ENCODE data around the gene NAGPA.
A peak's percentile ranks its signal among the peaks of the same experiment; 100 is the strongest.

NAGPA gene

DNA sequence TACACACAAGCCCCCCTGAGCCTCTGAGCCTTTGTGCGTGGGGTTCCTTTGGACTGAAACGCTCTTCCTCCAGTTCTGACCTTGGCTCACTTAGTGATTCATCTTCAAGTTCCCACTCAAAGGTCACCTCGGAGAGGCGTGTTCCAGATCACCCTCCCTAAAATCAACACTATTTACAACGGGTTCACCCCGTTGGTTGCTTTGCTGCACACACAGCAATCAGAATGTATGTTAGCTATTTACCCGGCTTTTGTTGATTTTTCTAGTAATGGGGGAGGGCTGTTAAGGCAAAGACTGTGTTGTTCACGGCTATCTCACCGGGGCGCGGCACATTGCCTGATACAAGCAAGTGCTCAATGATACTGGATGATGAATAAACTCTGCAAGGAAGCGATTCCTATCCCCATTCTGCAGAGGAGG, 977 bp downstream of the NAGPA start:
- H3K27ac ChIP-seq = peak overlapping the region; percentile 67
- TF ChIP-seq ZFX (IDR thresholded peaks at IDR 0.05; ENCODE audit: borderline replicate concordance) = no peak
- TF ChIP-seq, protein P1, sequence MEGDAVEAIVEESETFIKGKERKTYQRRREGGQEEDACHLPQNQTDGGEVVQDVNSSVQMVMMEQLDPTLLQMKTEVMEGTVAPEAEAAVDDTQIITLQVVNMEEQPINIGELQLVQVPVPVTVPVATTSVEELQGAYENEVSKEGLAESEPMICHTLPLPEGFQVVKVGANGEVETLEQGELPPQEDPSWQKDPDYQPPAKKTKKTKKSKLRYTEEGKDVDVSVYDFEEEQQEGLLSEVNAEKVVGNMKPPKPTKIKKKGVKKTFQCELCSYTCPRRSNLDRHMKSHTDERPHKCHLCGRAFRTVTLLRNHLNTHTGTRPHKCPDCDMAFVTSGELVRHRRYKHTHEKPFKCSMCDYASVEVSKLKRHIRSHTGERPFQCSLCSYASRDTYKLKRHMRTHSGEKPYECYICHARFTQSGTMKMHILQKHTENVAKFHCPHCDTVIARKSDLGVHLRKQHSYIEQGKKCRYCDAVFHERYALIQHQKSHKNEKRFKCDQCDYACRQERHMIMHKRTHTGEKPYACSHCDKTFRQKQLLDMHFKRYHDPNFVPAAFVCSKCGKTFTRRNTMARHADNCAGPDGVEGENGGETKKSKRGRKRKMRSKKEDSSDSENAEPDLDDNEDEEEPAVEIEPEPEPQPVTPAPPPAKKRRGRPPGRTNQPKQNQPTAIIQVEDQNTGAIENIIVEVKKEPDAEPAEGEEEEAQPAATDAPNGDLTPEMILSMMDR (IDR thresholded peaks at IDR 0.05) = no peak

DNA sequence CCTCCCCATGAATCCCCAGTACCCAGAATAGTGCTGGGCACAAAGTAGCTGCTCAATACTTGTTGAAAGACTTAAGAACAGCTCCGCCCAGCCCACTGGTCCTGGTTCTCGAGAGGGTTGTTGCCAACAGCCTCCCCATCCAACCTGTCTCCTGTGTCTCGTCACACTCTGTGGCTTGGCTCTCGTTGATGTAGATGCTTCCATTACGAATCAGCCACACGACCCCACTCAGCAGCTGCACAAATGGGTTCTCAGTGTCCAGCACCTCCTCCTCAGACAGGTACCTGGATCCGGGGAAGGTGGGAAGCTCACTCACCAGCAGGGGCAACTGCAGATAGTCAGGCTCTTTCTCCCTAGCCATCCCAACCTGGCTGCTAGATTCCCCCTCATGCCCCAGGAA, 2.1 kb downstream of the NAGPA start:
- no peak overlapping the region for H3K27ac ChIP-seq
- TF ChIP-seq, protein P1 (IDR thresholded peaks at IDR 0.05) = no peak
- no peak for TF ChIP-seq ZFX (IDR thresholded peaks at IDR 0.05; ENCODE audit: borderline replicate concordance)

DNA sequence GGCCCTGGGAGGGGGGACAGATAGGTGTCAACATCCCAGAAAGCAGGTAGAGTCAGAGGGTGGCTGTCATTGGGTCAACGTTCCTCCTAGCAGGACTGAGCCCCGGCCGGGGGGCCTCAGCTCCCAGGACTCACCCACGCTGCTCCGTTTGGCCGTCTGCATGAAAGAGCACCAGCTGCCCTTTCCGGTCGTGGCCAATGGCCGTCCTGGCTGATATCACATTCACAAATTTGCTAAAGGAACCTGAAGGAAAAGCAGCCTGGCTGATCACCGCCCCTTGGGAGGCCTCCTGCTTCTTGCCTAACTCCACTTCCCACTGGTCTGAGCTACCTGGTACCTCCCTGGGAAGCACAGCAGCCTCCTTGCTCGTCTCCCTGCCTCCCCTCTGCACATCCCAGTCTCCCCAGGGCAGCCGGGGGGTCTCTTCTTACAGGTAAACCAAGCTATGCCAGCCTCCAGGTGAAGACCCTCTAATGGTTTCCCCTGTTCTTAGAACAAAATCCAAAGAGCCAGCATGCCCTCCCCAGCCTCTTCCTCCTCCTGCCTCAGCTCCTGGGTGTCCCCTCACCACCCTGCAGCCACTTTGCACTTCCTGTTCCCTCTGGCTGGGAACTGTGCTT, 3.4 kb downstream of the NAGPA start:
- TF ChIP-seq, protein P1 (IDR thresholded peaks at IDR 0.05) = no peak
- TF ChIP-seq ZFX (IDR thresholded peaks at IDR 0.05; ENCODE audit: borderline replicate concordance) = no peak

DNA sequence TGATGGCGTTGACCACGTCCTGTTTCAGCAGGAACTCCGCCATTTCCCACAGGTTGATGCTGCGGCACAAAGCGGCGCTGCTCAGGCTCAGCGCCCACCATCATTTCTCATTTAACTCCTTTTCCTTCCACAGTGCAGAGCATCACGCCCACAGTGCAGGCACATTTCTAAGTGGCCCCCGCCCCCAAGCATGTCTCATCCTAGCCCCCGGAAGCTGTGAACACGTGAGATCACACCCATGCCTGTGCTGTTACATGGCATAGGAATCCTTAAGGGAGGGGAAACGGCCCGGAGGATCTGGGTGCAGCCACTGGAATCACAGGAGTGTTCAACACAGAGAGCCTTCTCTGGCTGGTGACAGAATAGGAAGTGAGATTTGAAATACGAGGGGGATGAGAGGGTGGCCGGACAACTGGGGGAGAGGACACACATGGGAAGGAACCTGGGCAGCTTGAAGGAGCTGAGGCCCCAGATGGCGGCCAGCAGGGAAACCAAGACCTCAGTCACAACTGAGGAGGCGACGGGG, 4.7 kb downstream of the NAGPA start:
- no peak overlapping the region for H3K27ac ChIP-seq
- no peak for TF ChIP-seq ZFX (IDR thresholded peaks at IDR 0.05; ENCODE audit: borderline replicate concordance)
- TF ChIP-seq, protein P1 (IDR thresholded peaks at IDR 0.05) = no peak

More for the DNA sequence above, 3.4 kb downstream of the NAGPA start:
- no peak overlapping the region for H3K27ac ChIP-seq

DNA sequence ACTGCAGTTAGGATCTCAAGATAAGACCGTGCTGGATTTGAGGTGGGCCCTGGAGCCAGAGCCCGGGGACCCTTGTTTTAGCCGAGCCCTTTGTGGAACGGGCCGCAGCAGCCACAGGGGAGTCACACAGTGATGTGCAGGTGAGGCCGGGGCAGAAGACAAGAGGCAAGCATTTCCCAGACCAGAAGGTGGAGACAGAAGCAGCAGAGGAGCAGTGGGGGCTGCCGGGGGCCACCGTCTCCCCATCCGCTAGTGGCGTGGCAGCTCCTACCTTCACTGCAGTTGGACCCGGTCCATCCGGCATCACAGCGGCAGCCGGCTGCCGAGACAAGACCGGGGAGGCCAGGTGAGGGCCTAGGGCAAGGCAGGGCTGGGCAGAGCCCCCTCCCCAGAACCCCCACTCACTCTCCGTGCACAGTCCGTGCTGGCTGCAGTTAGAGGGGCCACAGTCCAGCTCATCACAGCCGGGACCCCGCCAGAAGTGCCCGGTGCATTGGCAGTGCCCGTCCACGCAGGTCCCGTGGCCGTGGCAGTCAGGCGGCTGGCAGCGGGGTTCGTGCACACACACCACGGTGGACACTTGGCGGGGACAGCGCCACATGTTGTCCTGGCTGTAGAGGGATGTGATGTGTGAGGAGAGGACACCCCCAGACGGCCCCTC, 6.0 kb downstream of the NAGPA start:
- H3K27ac ChIP-seq = no peak overlapping the region
- no peak for TF ChIP-seq ZFX (IDR thresholded peaks at IDR 0.05; ENCODE audit: borderline replicate concordance)
- TF ChIP-seq, protein P1 (IDR thresholded peaks at IDR 0.05) = no peak

DNA sequence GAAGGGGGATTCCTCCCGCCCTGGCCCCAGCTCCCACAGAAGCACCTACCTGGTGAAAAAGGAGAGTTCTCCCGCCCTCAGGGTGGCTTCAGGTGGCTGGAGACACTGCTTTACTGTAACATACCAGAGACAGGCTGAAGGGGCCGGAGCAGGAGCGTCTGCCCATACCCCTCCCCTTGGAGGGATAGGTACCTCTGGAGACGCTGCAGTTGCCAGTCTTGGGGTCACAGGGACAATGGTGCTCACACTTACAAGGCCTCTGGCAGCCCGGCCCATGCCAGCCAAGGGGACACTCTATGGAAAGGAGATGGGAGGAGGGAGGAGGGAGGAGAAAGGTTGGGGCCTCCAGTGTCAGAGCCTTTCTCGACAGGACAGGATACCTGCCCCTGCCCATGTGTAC, 6.6 kb downstream of the NAGPA start:
- H3K27ac ChIP-seq = no peak overlapping the region
- TF ChIP-seq ZFX (IDR thresholded peaks at IDR 0.05; ENCODE audit: borderline replicate concordance) = no peak
- TF ChIP-seq, protein P1 (IDR thresholded peaks at IDR 0.05) = no peak

DNA sequence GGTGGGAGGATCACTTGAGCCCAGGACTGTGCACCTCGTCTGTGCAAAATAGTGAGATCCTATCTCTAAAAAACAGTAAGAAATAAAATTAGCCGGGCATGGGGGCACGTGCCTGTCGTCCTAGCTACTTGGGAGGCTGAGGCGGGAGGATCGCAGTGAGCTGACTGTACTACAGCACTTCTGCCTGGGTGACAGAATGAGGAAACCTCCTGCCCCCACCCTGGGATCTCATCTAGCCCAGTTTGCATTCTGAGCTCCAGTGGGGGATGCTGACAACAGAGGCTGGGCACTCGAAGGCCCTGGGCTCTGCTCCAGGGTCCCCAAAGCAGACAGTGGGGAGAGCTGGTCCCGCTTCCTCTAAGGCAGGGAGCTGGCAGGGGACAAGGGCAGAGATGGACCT, 7.1 kb downstream of the NAGPA start:
- TF ChIP-seq, protein P1 (IDR thresholded peaks at IDR 0.05) = no peak
- no peak for TF ChIP-seq ZFX (IDR thresholded peaks at IDR 0.05; ENCODE audit: borderline replicate concordance)
- no peak overlapping the region for H3K27ac ChIP-seq
